ENCODE data around the gene COMMD1. TPM values are rescaled to one million over a fixed set of nuclear protein-coding genes. Genes with fewer than 3 reads are reported as not detected.

COMMD1 gene
- total RNA-seq, 1 donor from 2014 or later = 42.3 TPM

GRCh38 chr2:62175728-62176127, 270.3 kb downstream of the COMMD1 start:
- DNase-seq (ENCODE audit: low read depth, low spot score) = no peak

- no peak for DNase-seq (ENCODE audit: low read depth, low spot score)
These were observed 271.3 kb downstream of the COMMD1 start for GRCh38 chr2:62176801-62177200.

GRCh38 chr2:62177392-62178049, 272.0 kb downstream of the COMMD1 start:
- DNase-seq (ENCODE audit: low read depth, low spot score) = no peak

GRCh38 chr2:62178741-62179271, 273.3 kb downstream of the COMMD1 start:
- no peak for DNase-seq (ENCODE audit: low read depth, low spot score)

GRCh38 chr2:62180975-62181374, 275.5 kb downstream of the COMMD1 start:
- DNase-seq (ENCODE audit: low read depth, low spot score) = no peak

GRCh38 chr2:62181843-62182242, 276.4 kb downstream of the COMMD1 start:
- no peak for DNase-seq (ENCODE audit: low read depth, low spot score)

GRCh38 chr2:62184512-62185230, 279.2 kb downstream of the COMMD1 start:
- DNase-seq (ENCODE audit: low read depth, low spot score) = no peak

Other genes starting within 250 kb of the COMMD1 start
- 2.0 and 2.9 TPM in 2 replicates for gene FAM161A, start 51.6 kb upstream of the COMMD1 start, total RNA-seq
- gene CCT4, start 17.0 kb upstream of the COMMD1 start, total RNA-seq = 261 and 282 TPM in 2 replicates

Measured in pulmonary artery endothelial cell (primary cell).